Endothelial cell (in vitro differentiated cells): ENCODE results near the gene PCDHGA12. TPM values are rescaled to one million over a fixed set of nuclear protein-coding genes. Genes with fewer than 3 reads are reported as not detected.
A peak's percentile ranks its signal among the peaks of the same experiment; 100 is the strongest.

ENCODE experiments used
- DNase-seq: peaks from one replicate; pipeline ENCODE4 v3.0.0; 2021; ENCODE audit warnings: low spot score
- H3K27ac Mint-ChIP-seq: one replicate; pipeline ENCODE4 v1.8.0; 2021; ENCODE audit warnings: mixed read lengths, inconsistent platforms; ENCODE audit not compliant: unreplicated experiment
- H3K27me3 Mint-ChIP-seq: one replicate; pipeline ENCODE4 v1.8.0; 2021; ENCODE audit warnings: mild to moderate bottlenecking, moderate library complexity, mixed read lengths, inconsistent platforms; ENCODE audit not compliant: unreplicated experiment
- H3K36me3 Mint-ChIP-seq: one replicate; pipeline ENCODE4 v1.8.0; 2021; ENCODE audit warnings: mild to moderate bottlenecking, low read depth, mixed read lengths, inconsistent platforms; ENCODE audit not compliant: unreplicated experiment
- H3K4me1 Mint-ChIP-seq: one replicate; pipeline ENCODE4 v1.8.0; 2021; ENCODE audit warnings: mild to moderate bottlenecking, mixed read lengths, inconsistent platforms; ENCODE audit not compliant: unreplicated experiment
- H3K4me3 Mint-ChIP-seq: one replicate; pipeline ENCODE4 v1.8.0; 2021; ENCODE audit warnings: mild to moderate bottlenecking, mixed read lengths, inconsistent platforms; ENCODE audit not compliant: unreplicated experiment
- H3K9me3 Mint-ChIP-seq: one replicate; pipeline ENCODE4 v1.8.0; 2021; ENCODE audit warnings: mixed read lengths, inconsistent platforms; ENCODE audit not compliant: unreplicated experiment
- CTCF ChIP-seq: fragments of 200-600 bp; sonication (generic); IDR thresholded peaks from one replicate; pipeline ENCODE4 v1.5.0; 2021; ENCODE audit warnings: antibody characterized with exemption; ENCODE audit not compliant: unreplicated experiment
- total RNA-seq: library from RNA; stranded (reverse); fragmentation: NEBNext Ultra II Directional; extraction: Animal tissue kit (Norgen Biotek cat#: 25700); gene quantifications from one replicate; pipeline ENCODE4 v1.2.1, GENCODE V29; 2021; ENCODE audit not compliant: unreplicated experiment

Gene PCDHGA12
- total RNA-seq, 1 donor from 2014 or later, result 3.8 TPM

GRCh38 chr5:141478321-141478945 is 48.1 kb downstream of the PCDHGA12 start:
- no peak for DNase-seq
- no peaks in the 10 kb centered on the region for H3K9me3 Mint-ChIP-seq
- H3K27me3 Mint-ChIP-seq, result peaks cover 5% of the 10 kb centered on the region
- no peak overlapping the region for H3K27ac Mint-ChIP-seq
- TF ChIP-seq CTCF, result peak; percentile 20
- H3K4me1 Mint-ChIP-seq, result peaks cover 37% of the 10 kb centered on the region
- no peak overlapping the region for H3K4me3 Mint-ChIP-seq
- peaks cover 32% of the 10 kb centered on the region for H3K36me3 Mint-ChIP-seq

- peaks cover 32% of the 10 kb centered on the region for H3K36me3 Mint-ChIP-seq
- H3K4me1 Mint-ChIP-seq, result peaks cover 49% of the 10 kb centered on the region
- H3K9me3 Mint-ChIP-seq, result no peaks in the 10 kb centered on the region
- DNase-seq, result no peak
- no peak for TF ChIP-seq CTCF
- no peak overlapping the region for H3K27ac Mint-ChIP-seq
- H3K4me3 Mint-ChIP-seq, result no peak overlapping the region
- peaks cover 6% of the 10 kb centered on the region for H3K27me3 Mint-ChIP-seq
These were observed 49.5 kb downstream of the PCDHGA12 start for GRCh38 chr5:141479776-141480175.

Other genes with a start within 250 kb of the PCDHGA12 start
- gene PCDHB16, start 248.1 kb upstream of the PCDHGA12 start, total RNA-seq, result 10.9 TPM
- gene PCDHB9, start 243.3 kb upstream of the PCDHGA12 start, total RNA-seq, result 15.2 TPM
- gene PCDHB10, start 238.2 kb upstream of the PCDHGA12 start, total RNA-seq, result 10.3 TPM
- gene PCDHB11, start 230.9 kb upstream of the PCDHGA12 start, total RNA-seq, result 6.4 TPM
- gene PCDHB12, start 221.8 kb upstream of the PCDHGA12 start, total RNA-seq, result 8.4 TPM
- gene PCDHB13, start 216.6 kb upstream of the PCDHGA12 start, total RNA-seq, result 7.1 TPM
- 8.4 TPM for gene PCDHB14, start 207.2 kb upstream of the PCDHGA12 start, total RNA-seq
- 10.5 TPM for gene PCDHB15, start 185.1 kb upstream of the PCDHGA12 start, total RNA-seq
- gene SLC25A2, start 126.5 kb upstream of the PCDHGA12 start, total RNA-seq, result 0.62 TPM
- gene TAF7, start 109.7 kb upstream of the PCDHGA12 start, total RNA-seq, result 86.4 TPM
- 1.4 TPM for gene PCDHGA1, start 100.0 kb upstream of the PCDHGA12 start, total RNA-seq
- gene PCDHGA2, start 91.7 kb upstream of the PCDHGA12 start, total RNA-seq, result 1.6 TPM
- 1.4 TPM for gene PCDHGA3, start 86.7 kb upstream of the PCDHGA12 start, total RNA-seq
- gene PCDHGB1, start 80.4 kb upstream of the PCDHGA12 start, total RNA-seq, result 3.1 TPM
- 2.0 TPM for gene PCDHGA4, start 75.5 kb upstream of the PCDHGA12 start, total RNA-seq
- gene PCDHGB2, start 70.5 kb upstream of the PCDHGA12 start, total RNA-seq, result 11.1 TPM
- gene PCDHGA5, start 66.3 kb upstream of the PCDHGA12 start, total RNA-seq, result 2.4 TPM
- 4.1 TPM for gene PCDHGB3, start 60.3 kb upstream of the PCDHGA12 start, total RNA-seq
- gene PCDHGA6, start 56.6 kb upstream of the PCDHGA12 start, total RNA-seq, result 3.9 TPM
- gene PCDHGA7, start 47.8 kb upstream of the PCDHGA12 start, total RNA-seq, result 6.3 TPM
- 13.2 TPM for gene PCDHGB4, start 42.8 kb upstream of the PCDHGA12 start, total RNA-seq
- gene PCDHGA8, start 37.9 kb upstream of the PCDHGA12 start, total RNA-seq, result 2.6 TPM
- 5.5 TPM for gene PCDHGB5, start 32.6 kb upstream of the PCDHGA12 start, total RNA-seq
- 3.1 TPM for gene PCDHGA9, start 27.7 kb upstream of the PCDHGA12 start, total RNA-seq
- 60.0 TPM for gene PCDHGB6, start 22.5 kb upstream of the PCDHGA12 start, total RNA-seq
- gene PCDHGA10, start 17.5 kb upstream of the PCDHGA12 start, total RNA-seq, result 43.0 TPM
- gene PCDHGB7, start 12.8 kb upstream of the PCDHGA12 start, total RNA-seq, result 45.2 TPM
- gene PCDHGA11, start 9.5 kb upstream of the PCDHGA12 start, total RNA-seq, result 10.8 TPM
- gene PCDHGC3, start 45.5 kb downstream of the PCDHGA12 start, total RNA-seq, result 68.2 TPM
- gene PCDHGC4, start 54.5 kb downstream of the PCDHGA12 start, total RNA-seq, result 3.5 TPM
- gene PCDHGC5, start 58.6 kb downstream of the PCDHGA12 start, total RNA-seq, result 2.9 TPM
- gene DIAPH1, start 188.5 kb downstream of the PCDHGA12 start, total RNA-seq, result 149 TPM
- gene HDAC3, start 206.3 kb downstream of the PCDHGA12 start, total RNA-seq, result 84.9 TPM
- 17.4 TPM for gene RELL2, start 206.5 kb downstream of the PCDHGA12 start, total RNA-seq
- gene FCHSD1, start 220.9 kb downstream of the PCDHGA12 start, total RNA-seq, result 63.3 TPM